Calu3 (cell line): ENCODE measurements around the gene DR1. TPM values are rescaled to one million over a fixed set of nuclear protein-coding genes. Genes with fewer than 3 reads are reported as not detected.

Source experiments
- BruUV-seq: library from RNA; stranded (reverse); fragments of 400-500 nt; replicated peaks from 2 replicates; lab custom pipeline; 2021; lab: Mats Ljungman, UMichigan
- CTCF ChIA-PET: fragments of 300-600 bp; sonication (Branson Sonifier 250); formaldehyde crosslinking; loops from one replicate; lab custom pipeline; 2022; ENCODE audit warnings: antibody characterized with exemption; lab: Charles Lee
- DNase-seq: peaks from one replicate; pipeline ENCODE4 v3.0.0; 2022
- H3K27ac Mint-ChIP-seq: one replicate; pipeline ENCODE4 v1.8.0; 2022; ENCODE audit warnings: mixed read lengths; ENCODE audit not compliant: unreplicated experiment
- H3K27me3 Mint-ChIP-seq: one replicate; pipeline ENCODE4 v1.8.0; 2022; ENCODE audit warnings: mixed read lengths; ENCODE audit not compliant: unreplicated experiment
- H3K36me3 Mint-ChIP-seq: one replicate; pipeline ENCODE4 v1.8.0; 2022; ENCODE audit warnings: mild to moderate bottlenecking, moderate library complexity, mixed read lengths; ENCODE audit not compliant: insufficient read depth, unreplicated experiment
- H3K4me1 Mint-ChIP-seq: one replicate; pipeline ENCODE4 v1.8.0; 2022; ENCODE audit warnings: mild to moderate bottlenecking, low read depth, mixed read lengths; ENCODE audit not compliant: unreplicated experiment
- H3K4me3 Mint-ChIP-seq: one replicate; pipeline ENCODE4 v1.8.0; 2022; ENCODE audit warnings: mild to moderate bottlenecking, low read depth, moderate library complexity, mixed read lengths; ENCODE audit not compliant: unreplicated experiment
- H3K9me3 Mint-ChIP-seq: one replicate; pipeline ENCODE4 v1.8.0; 2022; ENCODE audit warnings: low read depth, mixed read lengths; ENCODE audit not compliant: unreplicated experiment
- CTCF ChIP-seq: fragments of 200-600 bp; IDR thresholded peaks from one replicate; pipeline ENCODE4 v1.8.0; 2022; ENCODE audit warnings: antibody characterized with exemption; ENCODE audit not compliant: unreplicated experiment
- intact Hi-C: fragments of 100-400 bp; cut with micrococcal nuclease; formaldehyde crosslinking; loops from one replicate; pipeline ENCODE4 v1.10.0; 2022; ENCODE audit not compliant: unreplicated experiment
- total RNA-seq: library from RNA; stranded (reverse); gene quantifications from 2 replicates; pipeline ENCODE4 v1.2.3, GENCODE V29; 2022

DR1 gene
- total RNA-seq, 1 experiment from 2014 or later: 51.1 TPM

GRCh38 chr1:93331412-93331811 is 14.3 kb upstream of the DR1 start:
- no peaks in the 10 kb centered on the region for H3K4me1 Mint-ChIP-seq
- peaks cover 10% of the 10 kb centered on the region for H3K36me3 Mint-ChIP-seq
- H3K4me3 Mint-ChIP-seq: no peak overlapping the region
- TF ChIP-seq CTCF: no peak
- BruUV-seq: no TSS peak
- no peaks in the 10 kb centered on the region for H3K9me3 Mint-ChIP-seq
- H3K27ac Mint-ChIP-seq: no peak overlapping the region
- intact Hi-C loops: no loop called here
- no peak for DNase-seq
- CTCF ChIA-PET: interaction anchor here (0.7 kb wide), 1 partner anchor 27 kb away, joined by 3 read pairs; no protein-coding TSS in a partner anchor
- no peaks in the 10 kb centered on the region for H3K27me3 Mint-ChIP-seq

GRCh38 chr1:93332368-93332767 is 13.3 kb upstream of the DR1 start:
- Mint-ChIP-seq H3K4me3 (no peak overlapping the region), H3K9me3 (no peaks in the 10 kb centered on the region), H3K4me1 (no peaks in the 10 kb centered on the region), H3K36me3 (peaks cover 10% of the 10 kb centered on the region), H3K27ac (no peak overlapping the region), H3K27me3 (no peaks in the 10 kb centered on the region)
- TF ChIP-seq CTCF: no peak
- CTCF ChIA-PET: no interaction called here
- BruUV-seq: no TSS peak
- DNase-seq: no peak
- intact Hi-C loops: no loop called here

- peaks cover 17% of the 10 kb centered on the region for H3K4me1 Mint-ChIP-seq
- H3K4me3 Mint-ChIP-seq: no peak overlapping the region
- no peak overlapping the region for H3K27ac Mint-ChIP-seq
- no TSS peak for BruUV-seq
- CTCF ChIA-PET: interaction anchor here (0.5 to 1.5 kb wide), 4 partner anchors 12 to 498 kb away, joined by 3 to 9 read pairs (median 4); no protein-coding TSS in a partner anchor
- DNase-seq: peak; percentile 25
- TF ChIP-seq CTCF: no peak
- H3K9me3 Mint-ChIP-seq: no peaks in the 10 kb centered on the region
- no peaks in the 10 kb centered on the region for H3K27me3 Mint-ChIP-seq
- H3K36me3 Mint-ChIP-seq: no peaks in the 10 kb centered on the region
- intact Hi-C loops: no loop called here
Observed at GRCh38 chr1:93338387-93339146, 7.1 kb upstream of the DR1 start.

- Mint-ChIP-seq H3K27ac (no peak overlapping the region), H3K4me1 (peaks cover 17% of the 10 kb centered on the region), H3K27me3 (no peaks in the 10 kb centered on the region), H3K4me3 (no peak overlapping the region), H3K36me3 (no peaks in the 10 kb centered on the region), H3K9me3 (no peaks in the 10 kb centered on the region)
- intact Hi-C loops: no loop called here
- CTCF ChIA-PET: interaction anchor here (0.5 to 1.5 kb wide), 3 partner anchors 14 to 497 kb away, joined by 3 to 9 read pairs (median 4); no protein-coding TSS in a partner anchor
- TF ChIP-seq CTCF: no peak
- no peak for DNase-seq
- no TSS peak for BruUV-seq
Observed at GRCh38 chr1:93339171-93339697, 6.5 kb upstream of the DR1 start.
